Measurements from ENCODE around the gene NKD1. TPM values are rescaled to one million over a fixed set of nuclear protein-coding genes. Genes with fewer than 3 reads are reported as not detected.
A peak's percentile ranks its signal among the peaks of the same experiment; 100 is the strongest.

NKD1 gene
- total and polyA plus RNA-seq, 9 donors = 2.5 to 72.1 (median 12.7) TPM

DNA sequence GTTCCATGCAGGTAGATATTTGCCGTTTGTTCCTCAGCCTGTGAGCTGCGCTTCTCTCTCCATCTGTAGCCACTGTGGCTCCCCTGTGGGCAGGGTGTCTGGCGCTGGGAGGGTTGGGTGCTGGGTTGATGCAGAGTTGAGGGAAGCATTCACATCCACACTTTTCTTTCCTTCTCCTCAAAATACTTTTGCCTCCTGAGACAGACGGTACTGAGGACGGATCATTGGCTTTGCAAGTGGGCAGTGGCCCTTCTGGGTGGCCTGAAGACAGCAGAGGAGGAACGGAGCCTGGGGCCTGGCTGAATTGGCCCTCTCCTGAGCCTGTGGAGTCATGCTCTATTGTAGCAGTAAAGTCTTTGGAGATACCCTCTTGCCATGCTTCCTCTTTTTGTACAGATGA lies 43.0 kb downstream of the NKD1 start:
- Histone ChIP-seq H3K27ac (peak overlapping the region in 1 of 2 donors; percentile 32), H3K27me3 (no peaks in the 10 kb centered on the region), H3K36me3 (no peaks in the 10 kb centered on the region), H3K4me1 (ENCODE audit: insufficient read depth) (peaks cover 15% of the 10 kb centered on the region), H3K4me3 (no peak overlapping the region), H3K9me3 (no peaks in the 10 kb centered on the region)
- DNase-seq = no peak
- 84 to 89% (median 88%) methylated on average over 6 of the region's 6 CpGs for WGBS, 3 donors
- TF ChIP-seq POLR2A (IDR thresholded peaks at IDR 0.05) (no peak), EP300 (IDR thresholded peaks at IDR 0.05) (no peak)
- TF ChIP-seq, protein P1, sequence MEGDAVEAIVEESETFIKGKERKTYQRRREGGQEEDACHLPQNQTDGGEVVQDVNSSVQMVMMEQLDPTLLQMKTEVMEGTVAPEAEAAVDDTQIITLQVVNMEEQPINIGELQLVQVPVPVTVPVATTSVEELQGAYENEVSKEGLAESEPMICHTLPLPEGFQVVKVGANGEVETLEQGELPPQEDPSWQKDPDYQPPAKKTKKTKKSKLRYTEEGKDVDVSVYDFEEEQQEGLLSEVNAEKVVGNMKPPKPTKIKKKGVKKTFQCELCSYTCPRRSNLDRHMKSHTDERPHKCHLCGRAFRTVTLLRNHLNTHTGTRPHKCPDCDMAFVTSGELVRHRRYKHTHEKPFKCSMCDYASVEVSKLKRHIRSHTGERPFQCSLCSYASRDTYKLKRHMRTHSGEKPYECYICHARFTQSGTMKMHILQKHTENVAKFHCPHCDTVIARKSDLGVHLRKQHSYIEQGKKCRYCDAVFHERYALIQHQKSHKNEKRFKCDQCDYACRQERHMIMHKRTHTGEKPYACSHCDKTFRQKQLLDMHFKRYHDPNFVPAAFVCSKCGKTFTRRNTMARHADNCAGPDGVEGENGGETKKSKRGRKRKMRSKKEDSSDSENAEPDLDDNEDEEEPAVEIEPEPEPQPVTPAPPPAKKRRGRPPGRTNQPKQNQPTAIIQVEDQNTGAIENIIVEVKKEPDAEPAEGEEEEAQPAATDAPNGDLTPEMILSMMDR (IDR thresholded peaks at IDR 0.05) = no peak
- intact Hi-C loops (cut with DNase I) = no loop called here

DNA sequence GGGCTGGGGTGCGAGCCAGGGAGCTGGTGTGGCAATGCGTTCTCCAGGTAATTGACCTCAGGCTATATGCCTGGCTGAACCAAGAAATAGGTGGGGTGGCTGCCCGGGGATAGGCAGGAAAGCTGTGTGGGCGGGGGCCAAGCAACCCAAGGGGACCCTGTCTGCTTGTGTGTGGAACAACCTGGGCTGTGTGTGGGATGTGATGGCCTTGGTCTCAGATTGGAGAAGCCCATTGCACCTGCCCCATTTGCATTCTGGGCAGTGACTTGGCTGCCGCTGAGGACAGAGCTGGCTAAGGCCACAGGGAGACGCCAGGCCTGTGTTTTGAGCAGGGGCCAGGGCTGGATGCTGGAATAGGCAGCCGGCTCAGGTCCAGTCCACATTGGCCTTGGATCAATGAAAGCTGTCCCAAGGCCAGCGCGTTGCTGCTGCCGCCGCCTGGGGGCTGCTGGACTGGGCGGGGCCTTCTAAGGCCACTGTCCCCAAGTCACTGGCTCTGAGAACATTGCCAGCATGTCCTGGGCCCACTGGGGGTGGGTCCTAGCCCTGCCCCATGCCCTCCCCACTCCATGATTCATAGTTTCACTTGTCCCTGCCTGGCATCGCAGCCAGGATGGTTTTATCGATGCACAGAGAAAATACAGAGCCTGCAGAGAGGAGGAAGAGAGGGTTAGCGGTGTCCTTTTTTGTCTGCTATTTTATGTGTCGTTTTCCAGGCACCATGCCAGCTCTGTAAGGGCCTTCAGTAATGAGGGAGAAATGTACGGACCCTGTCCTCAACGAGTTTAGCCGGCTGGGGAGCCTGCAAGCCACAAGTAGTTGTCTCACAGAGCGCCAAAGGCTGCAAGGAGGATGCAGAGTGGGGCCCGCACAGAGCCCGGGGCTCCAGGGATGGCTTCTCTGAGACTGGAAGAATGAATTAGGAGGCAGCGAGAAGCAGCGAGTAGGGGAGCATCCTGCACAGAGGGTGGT lies 43.9 kb downstream of the NKD1 start:
- Histone ChIP-seq H3K36me3 (no peaks in the 10 kb centered on the region), H3K9me3 (no peaks in the 10 kb centered on the region), H3K4me1 (ENCODE audit: insufficient read depth) (peaks cover 9% of the 10 kb centered on the region), H3K4me3 (no peak overlapping the region), H3K27ac (peak overlapping the region in 1 of 2 donors; percentile 32), H3K27me3 (no peaks in the 10 kb centered on the region)
- intact Hi-C loops (cut with DNase I) = no loop called here
- peak; percentile 71 to 86 (median 82) for DNase-seq
- WGBS, 3 donors = 26 to 31% (median 28%) methylated on average over 24 of the region's 24 CpGs
- TF ChIP-seq EP300 (IDR thresholded peaks at IDR 0.05) = no peak
- no peak for TF ChIP-seq POLR2A (IDR thresholded peaks at IDR 0.05)
- TF ChIP-seq, protein P1 (IDR thresholded peaks at IDR 0.05) = no peak

DNA sequence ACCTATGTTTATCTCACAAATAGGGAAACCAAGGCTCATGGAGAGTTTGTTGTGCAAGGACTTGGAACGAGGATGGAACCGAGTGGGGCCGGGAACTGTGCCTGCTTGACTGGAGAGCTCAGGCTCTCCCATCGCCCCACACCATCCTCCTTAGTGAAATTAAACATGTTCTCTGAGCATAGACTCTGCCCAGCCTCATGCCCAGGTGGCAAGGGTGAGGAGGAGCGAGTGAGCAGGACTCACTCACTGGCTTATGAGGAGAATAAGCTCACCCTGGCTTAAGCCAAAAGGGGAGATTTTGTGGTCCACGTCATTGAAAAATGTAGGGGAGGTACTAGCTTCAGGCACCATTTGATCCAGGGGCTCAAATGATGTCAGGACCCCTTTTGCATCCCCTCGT lies 44.8 kb downstream of the NKD1 start:
- no peak for DNase-seq

DNA sequence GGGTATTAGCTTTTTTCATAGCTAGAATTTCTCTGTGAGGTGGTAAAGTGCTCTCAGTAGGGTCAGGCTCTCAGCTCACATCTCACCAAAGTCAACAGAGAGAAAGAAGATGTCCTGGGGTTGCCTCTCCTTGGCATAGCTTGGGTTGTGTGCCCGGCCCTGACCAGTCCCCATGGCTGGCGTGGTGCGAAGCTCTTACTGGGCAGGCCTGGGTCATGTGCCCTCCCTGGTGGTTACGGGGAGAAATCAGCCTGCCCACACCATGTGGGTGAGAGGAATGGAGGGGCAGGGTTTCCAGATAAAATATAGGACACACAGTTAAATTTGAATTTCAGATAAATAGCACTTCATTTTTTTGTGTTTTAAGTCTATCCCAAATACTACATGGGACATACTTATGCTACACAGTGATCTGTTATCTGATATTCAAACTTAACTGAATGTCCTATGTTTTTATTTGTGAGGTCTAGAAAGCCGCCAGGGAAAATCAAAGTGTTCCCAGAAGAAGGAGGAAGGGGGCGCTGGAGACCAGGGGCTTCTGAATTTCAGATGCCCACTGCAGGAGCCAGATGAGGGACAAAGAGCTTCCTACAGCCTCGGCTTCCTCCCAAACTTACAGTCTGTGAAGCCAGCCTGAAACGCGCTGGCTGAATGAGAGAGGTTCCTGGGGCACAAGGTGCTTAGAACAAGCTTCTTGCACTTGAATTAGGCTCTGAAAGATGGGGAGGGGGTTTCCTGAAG lies 45.4 kb downstream of the NKD1 start:
- no peaks in the 10 kb centered on the region for H3K36me3 ChIP-seq
- no peaks in the 10 kb centered on the region for H3K9me3 ChIP-seq
- 87 to 93% (median 89%) methylated on average over 9 of the region's 9 CpGs for WGBS, 3 donors
- DNase-seq = no peak
- no peak overlapping the region for H3K27ac ChIP-seq
- intact Hi-C loops (cut with DNase I) = no loop called here
- no peaks in the 10 kb centered on the region for H3K27me3 ChIP-seq
- H3K4me3 ChIP-seq = no peak overlapping the region
- TF ChIP-seq, protein P1 (IDR thresholded peaks at IDR 0.05) = no peak
- no peak for TF ChIP-seq EP300 (IDR thresholded peaks at IDR 0.05)
- no peak for TF ChIP-seq POLR2A (IDR thresholded peaks at IDR 0.05)
- peaks cover 9% of the 10 kb centered on the region for H3K4me1 ChIP-seq (ENCODE audit: insufficient read depth)

More for the DNA sequence above, 44.8 kb downstream of the NKD1 start:
- no peaks in the 10 kb centered on the region for H3K36me3 ChIP-seq
- H3K27ac ChIP-seq = no peak overlapping the region
- TF ChIP-seq POLR2A (IDR thresholded peaks at IDR 0.05) (no peak), EP300 (IDR thresholded peaks at IDR 0.05) (no peak)
- TF ChIP-seq, protein P1 (IDR thresholded peaks at IDR 0.05) = no peak
- intact Hi-C loops (cut with DNase I) = no loop called here
- no peaks in the 10 kb centered on the region for H3K27me3 ChIP-seq
- no peak overlapping the region for H3K4me3 ChIP-seq
- peaks cover 9% of the 10 kb centered on the region for H3K4me1 ChIP-seq (ENCODE audit: insufficient read depth)
- 89 to 95% (median 92%) methylated on average over 7 of the region's 7 CpGs for WGBS, 3 donors
- H3K9me3 ChIP-seq = no peaks in the 10 kb centered on the region
